ENCODE data around the gene SPTY2D1. TPM values are rescaled to one million over a fixed set of nuclear protein-coding genes. Genes with fewer than 3 reads are reported as not detected.

SPTY2D1 gene
- total RNA-seq, 5 donors from 2014 or later (not counting 1 experiment from before 2014, with no cell fraction given): 18.2 to 46.2 (median 22.2) TPM

- ChIA-PET POLR2A (interaction anchor here (0.6 to 1.2 kb wide), 3 partner anchors 14 to 90 kb away, joined by 3 to 5 read pairs (median 4); no protein-coding TSS in a partner anchor), CTCF (no interaction called here)
- Histone ChIP-seq H3K9me3 (no peaks in the 10 kb centered on the region), H3K27me3 (replicated peaks in 1 of 2; ENCODE audit: control insufficient read depth in 2 of 2, extremely low read depth in 1 of 2, insufficient read depth in 2 of 2, low read length in 1 of 2) (no peaks in the 10 kb centered on the region), H3K27ac (ENCODE audit: low read length) (peak overlapping the region; percentile 10), H3K4me3 (ENCODE audit: control insufficient read depth in 1 of 2, extremely low read depth in 1 of 2, low read length in 1 of 2) (no peak overlapping the region), H3K4me1 (ENCODE audit: control insufficient read depth in 1 of 2, extremely low read depth in 1 of 2, insufficient read depth in 2 of 2, low read length in 2 of 2) (peaks cover 10 to 24% of the 10 kb centered on the region in 2 experiments), H3K36me3 (ENCODE audit: control insufficient read depth in 2 of 2, extremely low read depth in 1 of 2, insufficient read depth in 1 of 2, low read length in 1 of 2) (peaks cover 8 to 36% of the 10 kb centered on the region in 2 donors)
- Mint-ChIP-seq H3K27me3 (no peaks in the 10 kb centered on the region), H3K9me3 (no peaks in the 10 kb centered on the region), H3K4me3 (no peak overlapping the region), H3K27ac (peak overlapping the region; percentile 0 to 27), H3K36me3 (peaks cover 38% of the 10 kb centered on the region), H3K4me1 (peaks cover 47 to 51% (median 48%) of the 10 kb centered on the region in 3 donors)
- no peak for ATAC-seq (replicated peaks in 1 of 4)
- WGBS (ENCODE audit: insufficient coverage): 55% methylated on average over 5 of the region's 11 CpGs
- no peak for DNase-seq
Observed at GRCh38 chr11:18615628-18616392, 18.3 kb downstream of the SPTY2D1 start.

DNA sequence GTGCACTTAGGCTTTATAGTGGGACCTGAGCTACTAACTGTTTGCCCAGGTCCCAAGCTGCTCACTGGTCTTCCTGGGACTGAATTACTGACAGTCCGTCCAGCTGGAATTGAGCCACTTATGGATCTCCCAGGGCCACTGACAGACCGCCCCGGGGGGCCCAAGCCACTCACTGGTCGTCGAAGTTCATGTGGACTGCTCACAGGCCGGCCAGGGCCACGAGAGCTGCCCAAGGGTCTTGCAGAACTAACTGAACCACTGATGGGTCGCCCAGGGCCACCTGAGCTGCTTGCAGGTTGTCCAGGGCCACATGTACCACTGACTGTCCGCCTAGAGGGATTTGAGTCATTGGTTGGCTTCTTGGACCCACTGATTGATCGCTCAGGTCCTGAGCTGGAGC lies 19.5 kb downstream of the SPTY2D1 start:
- no peak overlapping the region for H3K27ac Mint-ChIP-seq
- H3K4me1 Mint-ChIP-seq: peaks cover 42 to 47% (median 44%) of the 10 kb centered on the region in 3 donors
- no peaks in the 10 kb centered on the region for H3K27me3 Mint-ChIP-seq
- WGBS (ENCODE audit: insufficient coverage): 97% methylated on average over 10 of the region's 10 CpGs
- ChIA-PET POLR2A (no interaction called here), CTCF (interaction anchor here in 1 of 2 donors (0.6 to 1.1 kb wide), 2 partner anchors 11 to 18 kb away, joined by 3 to 4 read pairs; no protein-coding TSS in a partner anchor)
- peaks cover 44% of the 10 kb centered on the region for H3K36me3 Mint-ChIP-seq
- no peak for ATAC-seq (replicated peaks in 1 of 4)
- H3K9me3 ChIP-seq: no peaks in the 10 kb centered on the region
- no peak overlapping the region for H3K4me3 ChIP-seq (ENCODE audit: control insufficient read depth in 1 of 2, extremely low read depth in 1 of 2, low read length in 1 of 2)
- no peak overlapping the region for H3K4me3 Mint-ChIP-seq
- no peak overlapping the region for H3K27ac ChIP-seq (ENCODE audit: low read length)
- DNase-seq: no peak
- H3K27me3 ChIP-seq (replicated peaks in 1 of 2; ENCODE audit: control insufficient read depth in 2 of 2, extremely low read depth in 1 of 2, insufficient read depth in 2 of 2, low read length in 1 of 2): no peaks in the 10 kb centered on the region
- peaks cover 8 to 42% of the 10 kb centered on the region in 2 donors for H3K36me3 ChIP-seq (ENCODE audit: control insufficient read depth in 2 of 2, extremely low read depth in 1 of 2, insufficient read depth in 1 of 2, low read length in 1 of 2)
- no peaks in the 10 kb centered on the region for H3K9me3 Mint-ChIP-seq
- H3K4me1 ChIP-seq (ENCODE audit: control insufficient read depth in 1 of 2, extremely low read depth in 1 of 2, insufficient read depth in 2 of 2, low read length in 2 of 2): peaks cover 10 to 20% of the 10 kb centered on the region in 2 experiments

- no peak for ATAC-seq (replicated peaks in 1 of 4)
- Histone ChIP-seq H3K4me1 (ENCODE audit: control insufficient read depth in 1 of 2, extremely low read depth in 1 of 2, insufficient read depth in 2 of 2, low read length in 2 of 2) (peaks cover 0 to 4% of the 10 kb centered on the region in 2 experiments), H3K9me3 (no peaks in the 10 kb centered on the region), H3K4me3 (ENCODE audit: control insufficient read depth in 1 of 2, extremely low read depth in 1 of 2, low read length in 1 of 2) (no peak overlapping the region), H3K27ac (ENCODE audit: low read length) (no peak overlapping the region), H3K27me3 (replicated peaks in 1 of 2; ENCODE audit: control insufficient read depth in 2 of 2, extremely low read depth in 1 of 2, insufficient read depth in 2 of 2, low read length in 1 of 2) (no peaks in the 10 kb centered on the region), H3K36me3 (ENCODE audit: control insufficient read depth in 2 of 2, extremely low read depth in 1 of 2, insufficient read depth in 1 of 2, low read length in 1 of 2) (peaks cover 8 to 62% of the 10 kb centered on the region in 2 donors)
- Mint-ChIP-seq H3K9me3 (no peaks in the 10 kb centered on the region), H3K27me3 (no peaks in the 10 kb centered on the region), H3K4me1 (peaks cover 20 to 28% (median 25%) of the 10 kb centered on the region in 3 donors), H3K4me3 (no peak overlapping the region), H3K36me3 (peaks cover 55% of the 10 kb centered on the region), H3K27ac (no peak overlapping the region)
- CTCF ChIA-PET: interaction anchor here (0.7 to 1.2 kb wide), 3 partner anchors 19 to 118 kb away, joined by 3 to 5 read pairs (median 3); no protein-coding TSS in a partner anchor
- POLR2A ChIA-PET: interaction anchor here in 1 of 2 donors (0.6 kb wide), 1 partner anchor 8 kb away, joined by 6 read pairs; no protein-coding TSS in a partner anchor
- DNase-seq: no peak
- no CpG with 5 or more reads among the region's 4 CpGs for WGBS (ENCODE audit: insufficient coverage)
Observed at GRCh38 chr11:18612394-18612793, 21.7 kb downstream of the SPTY2D1 start.

DNA sequence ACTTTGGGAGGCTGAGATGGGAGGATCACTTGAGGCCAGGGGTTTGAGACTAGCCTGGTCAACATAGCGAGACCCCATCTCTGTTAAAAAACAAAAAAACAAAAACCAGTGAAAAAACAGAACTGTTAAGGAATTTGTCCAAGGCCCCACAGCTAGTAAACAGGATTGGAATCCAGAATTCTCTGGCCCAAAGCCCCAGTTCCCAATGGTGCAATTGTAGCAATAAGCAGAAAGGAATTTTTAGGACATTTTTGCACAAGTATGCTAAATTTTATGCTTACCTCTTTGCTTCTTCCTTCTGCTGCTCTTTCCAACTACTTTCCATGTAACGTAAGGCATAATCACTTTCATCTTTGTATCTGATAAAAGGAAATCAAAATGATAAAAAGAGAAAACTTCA lies 22.9 kb downstream of the SPTY2D1 start:
- Histone ChIP-seq H3K27ac (ENCODE audit: low read length) (no peak overlapping the region), H3K4me1 (ENCODE audit: control insufficient read depth in 1 of 2, extremely low read depth in 1 of 2, insufficient read depth in 2 of 2, low read length in 2 of 2) (no peaks in the 10 kb centered on the region), H3K27me3 (replicated peaks in 1 of 2; ENCODE audit: control insufficient read depth in 2 of 2, extremely low read depth in 1 of 2, insufficient read depth in 2 of 2, low read length in 1 of 2) (no peaks in the 10 kb centered on the region), H3K4me3 (ENCODE audit: control insufficient read depth in 1 of 2, extremely low read depth in 1 of 2, low read length in 1 of 2) (no peak overlapping the region), H3K36me3 (ENCODE audit: control insufficient read depth in 2 of 2, extremely low read depth in 1 of 2, insufficient read depth in 1 of 2, low read length in 1 of 2) (peaks cover 14 to 67% of the 10 kb centered on the region in 2 donors), H3K9me3 (no peaks in the 10 kb centered on the region)
- no peaks in the 10 kb centered on the region for H3K27me3 Mint-ChIP-seq
- H3K36me3 Mint-ChIP-seq: peaks cover 57% of the 10 kb centered on the region
- H3K27ac Mint-ChIP-seq: no peak overlapping the region
- no peaks in the 10 kb centered on the region for H3K9me3 Mint-ChIP-seq
- 100% methylated on average over 1 of the region's 2 CpGs for WGBS (ENCODE audit: insufficient coverage)
- H3K4me3 Mint-ChIP-seq: no peak overlapping the region
- no peak for DNase-seq
- CTCF ChIA-PET: interaction anchor here in 1 of 2 donors (1.6 kb wide), 1 partner anchor 22 kb away, joined by 4 read pairs; no protein-coding TSS in a partner anchor
- H3K4me1 Mint-ChIP-seq: peaks cover 8 to 16% (median 13%) of the 10 kb centered on the region in 3 donors
- ATAC-seq (replicated peaks in 1 of 4): no peak
- POLR2A ChIA-PET: no interaction called here

DNA sequence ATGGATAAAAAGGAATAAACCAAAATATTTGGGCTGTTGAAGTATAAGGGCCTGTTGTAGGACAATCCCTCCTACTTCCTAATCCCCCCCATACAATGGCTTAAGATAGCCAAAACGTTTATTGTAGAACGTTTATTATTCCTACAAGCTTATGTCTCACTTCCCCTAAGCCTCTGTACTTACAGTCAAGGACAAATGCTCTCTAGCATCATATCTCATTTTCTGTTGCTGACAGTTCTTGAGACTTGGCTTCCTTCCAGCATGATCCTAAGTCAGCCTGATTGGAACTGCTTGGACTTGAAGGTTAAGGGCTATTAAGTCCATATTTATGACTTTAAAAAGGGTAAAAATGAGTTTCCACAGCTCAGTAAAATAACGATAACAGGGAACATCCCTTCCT lies 25.8 kb downstream of the SPTY2D1 start:
- Mint-ChIP-seq H3K27ac (no peak overlapping the region), H3K4me3 (no peak overlapping the region), H3K27me3 (no peaks in the 10 kb centered on the region), H3K9me3 (no peaks in the 10 kb centered on the region), H3K36me3 (peaks cover 33% of the 10 kb centered on the region), H3K4me1 (peaks cover 0 to 2% (median 0%) of the 10 kb centered on the region in 3 donors)
- CTCF ChIA-PET: no interaction called here
- Histone ChIP-seq H3K27me3 (replicated peaks in 1 of 2; ENCODE audit: control insufficient read depth in 2 of 2, extremely low read depth in 1 of 2, insufficient read depth in 2 of 2, low read length in 1 of 2) (no peaks in the 10 kb centered on the region), H3K36me3 (ENCODE audit: control insufficient read depth in 2 of 2, extremely low read depth in 1 of 2, insufficient read depth in 1 of 2, low read length in 1 of 2) (peaks cover 6 to 45% of the 10 kb centered on the region in 2 donors), H3K9me3 (no peaks in the 10 kb centered on the region), H3K4me1 (ENCODE audit: control insufficient read depth in 1 of 2, extremely low read depth in 1 of 2, insufficient read depth in 2 of 2, low read length in 2 of 2) (no peaks in the 10 kb centered on the region), H3K4me3 (ENCODE audit: control insufficient read depth in 1 of 2, extremely low read depth in 1 of 2, low read length in 1 of 2) (no peak overlapping the region), H3K27ac (ENCODE audit: low read length) (no peak overlapping the region)
- no peak for DNase-seq
- ATAC-seq (replicated peaks in 1 of 4): no peak
- POLR2A ChIA-PET: interaction anchor here (0.5 to 0.9 kb wide), 2 partner anchors 27 to 28 kb away, joined by 4 to 5 read pairs; no protein-coding TSS in a partner anchor
- WGBS (ENCODE audit: insufficient coverage): 100% methylated on average over 2 of the region's 3 CpGs

DNA sequence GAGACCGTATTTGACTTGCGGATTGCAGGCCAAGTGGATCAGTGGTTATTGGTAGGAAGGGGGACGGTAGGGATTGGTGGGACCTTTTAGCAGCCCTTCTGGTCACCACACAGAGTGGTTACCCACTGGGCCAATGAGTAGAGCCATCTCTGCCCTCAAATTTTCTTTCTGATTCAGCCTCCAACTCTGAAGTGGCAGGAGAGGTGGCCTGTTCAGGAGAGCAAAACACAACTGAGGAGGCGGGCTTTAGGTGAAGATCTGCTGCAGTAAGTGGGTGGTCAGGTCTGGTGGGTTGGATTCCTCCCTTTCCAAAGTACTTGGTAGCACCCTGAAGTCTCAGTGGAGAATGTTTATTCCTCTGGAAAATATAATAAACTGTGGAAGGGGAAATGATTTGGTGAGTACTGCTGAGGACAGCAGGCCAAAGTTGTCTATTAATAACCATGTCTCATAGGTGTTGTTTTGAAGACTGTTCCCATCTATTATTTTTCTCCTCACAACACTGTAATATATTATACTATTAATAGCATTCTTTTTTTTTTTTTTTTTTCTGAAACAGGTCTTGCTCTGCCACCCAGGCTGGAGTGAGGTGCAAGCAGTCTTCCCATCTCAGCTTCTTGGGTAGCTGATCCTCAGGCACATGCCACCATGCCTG lies 33.1 kb downstream of the SPTY2D1 start:
- no peaks in the 10 kb centered on the region for H3K9me3 ChIP-seq
- H3K4me3 Mint-ChIP-seq: no peak overlapping the region
- H3K9me3 Mint-ChIP-seq: no peaks in the 10 kb centered on the region
- whole genome bisulfite sequencing (ENCODE audit: insufficient coverage): 93% methylated on average over 3 of the region's 4 CpGs
- ATAC-seq (replicated peaks in 1 of 4) (no peak), DNase-seq (no peak)
- no peak overlapping the region for H3K27ac Mint-ChIP-seq
- ChIA-PET POLR2A (interaction anchor here (0.6 to 0.7 kb wide), 2 partner anchors 22 to 266 kb away, joined by 6 to 15 read pairs; no protein-coding TSS in a partner anchor), CTCF (interaction anchor here in 1 of 2 donors (0.7 kb wide), 1 partner anchor 32 kb away, joined by 4 read pairs; no protein-coding TSS in a partner anchor)
- peaks cover 0 to 3% of the 10 kb centered on the region in 2 donors for H3K36me3 ChIP-seq (ENCODE audit: control insufficient read depth in 2 of 2, extremely low read depth in 1 of 2, insufficient read depth in 1 of 2, low read length in 1 of 2)
- H3K27me3 ChIP-seq (replicated peaks in 1 of 2; ENCODE audit: control insufficient read depth in 2 of 2, extremely low read depth in 1 of 2, insufficient read depth in 2 of 2, low read length in 1 of 2): no peaks in the 10 kb centered on the region
- H3K36me3 Mint-ChIP-seq: no peaks in the 10 kb centered on the region
- H3K4me1 ChIP-seq (ENCODE audit: control insufficient read depth in 1 of 2, extremely low read depth in 1 of 2, insufficient read depth in 2 of 2, low read length in 2 of 2): no peaks in the 10 kb centered on the region
- no peak overlapping the region for H3K4me3 ChIP-seq (ENCODE audit: control insufficient read depth in 1 of 2, extremely low read depth in 1 of 2, low read length in 1 of 2)
- H3K27me3 Mint-ChIP-seq: no peaks in the 10 kb centered on the region
- no peak overlapping the region for H3K27ac ChIP-seq (ENCODE audit: low read length)
- no peaks in the 10 kb centered on the region for H3K4me1 Mint-ChIP-seq

Data from T-cell (primary cell).